WERI-Rb-1 (cell line): ENCODE measurements around the gene PDLIM3.

ENCODE experiments used
- DNase-seq: peaks from one replicate; pipeline ENCODE4 v3.0.0-alpha.2; 2020
- H3K27ac ChIP-seq: fragments of 250-450 bp; sonication (Bioruptor Pico); 2 replicates; pipeline ENCODE4 v1.5.1; 2020; ENCODE audit warnings: mild to moderate bottlenecking, moderate library complexity
- H3K27me3 ChIP-seq: fragments of 250-450 bp; sonication (Bioruptor Pico); 2 replicates; pipeline ENCODE4 v1.5.1; 2021; ENCODE audit warnings: mild to moderate bottlenecking, low read depth, moderate library complexity; ENCODE audit not compliant: insufficient read depth, severe bottlenecking
- H3K36me3 ChIP-seq: fragments of 250-450 bp; sonication (Bioruptor Pico); 2 replicates; pipeline ENCODE4 v1.5.1; 2020; ENCODE audit warnings: mild to moderate bottlenecking, moderate library complexity
- H3K4me3 ChIP-seq: 2 replicates; pipeline ENCODE4 v1.5.1; 2011; ENCODE audit warnings: low read depth, mild to moderate bottlenecking, control low read depth, low read length
- H3K9me3 ChIP-seq: fragments of 250-450 bp; sonication (Bioruptor Pico); 2 replicates; pipeline ENCODE4 v1.5.1; 2021; ENCODE audit warnings: mild to moderate bottlenecking, moderate library complexity; ENCODE audit not compliant: severe bottlenecking
- TF ChIP-seq, protein P1 (sequence below): IDR thresholded peaks from 2 replicates; pipeline ENCODE4 v1.5.1; 2011; ENCODE audit warnings: low read depth, mild to moderate bottlenecking, control low read depth, inconsistent platforms, low read length

Gene PDLIM3

DNA sequence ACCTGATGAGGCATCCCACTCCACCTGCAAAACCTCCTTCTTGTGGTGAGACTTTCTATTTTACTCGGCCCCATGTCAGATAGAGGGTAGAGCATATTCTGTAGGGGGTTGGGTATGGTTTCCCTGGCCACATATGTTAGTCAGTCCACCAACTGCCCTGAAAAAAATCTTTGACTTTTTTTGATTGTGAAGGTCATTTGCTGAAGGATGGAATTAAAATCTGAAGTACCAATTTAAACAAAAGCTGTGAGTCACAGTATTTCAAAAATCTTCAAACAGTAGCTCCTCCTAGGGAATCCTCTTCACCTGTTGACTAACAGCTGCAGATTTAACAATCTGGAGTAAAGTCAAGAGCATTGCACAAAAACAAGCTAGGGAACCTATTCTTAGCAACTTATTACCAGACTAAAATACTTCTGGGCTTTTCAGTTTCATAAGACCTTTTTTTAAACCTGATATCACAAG lies 55.8 kb downstream of the PDLIM3 start:
- no peak overlapping the region for H3K27ac ChIP-seq
- H3K27me3 ChIP-seq: no peaks in the 10 kb centered on the region
- TF ChIP-seq, protein P1, sequence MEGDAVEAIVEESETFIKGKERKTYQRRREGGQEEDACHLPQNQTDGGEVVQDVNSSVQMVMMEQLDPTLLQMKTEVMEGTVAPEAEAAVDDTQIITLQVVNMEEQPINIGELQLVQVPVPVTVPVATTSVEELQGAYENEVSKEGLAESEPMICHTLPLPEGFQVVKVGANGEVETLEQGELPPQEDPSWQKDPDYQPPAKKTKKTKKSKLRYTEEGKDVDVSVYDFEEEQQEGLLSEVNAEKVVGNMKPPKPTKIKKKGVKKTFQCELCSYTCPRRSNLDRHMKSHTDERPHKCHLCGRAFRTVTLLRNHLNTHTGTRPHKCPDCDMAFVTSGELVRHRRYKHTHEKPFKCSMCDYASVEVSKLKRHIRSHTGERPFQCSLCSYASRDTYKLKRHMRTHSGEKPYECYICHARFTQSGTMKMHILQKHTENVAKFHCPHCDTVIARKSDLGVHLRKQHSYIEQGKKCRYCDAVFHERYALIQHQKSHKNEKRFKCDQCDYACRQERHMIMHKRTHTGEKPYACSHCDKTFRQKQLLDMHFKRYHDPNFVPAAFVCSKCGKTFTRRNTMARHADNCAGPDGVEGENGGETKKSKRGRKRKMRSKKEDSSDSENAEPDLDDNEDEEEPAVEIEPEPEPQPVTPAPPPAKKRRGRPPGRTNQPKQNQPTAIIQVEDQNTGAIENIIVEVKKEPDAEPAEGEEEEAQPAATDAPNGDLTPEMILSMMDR: no peak

DNA sequence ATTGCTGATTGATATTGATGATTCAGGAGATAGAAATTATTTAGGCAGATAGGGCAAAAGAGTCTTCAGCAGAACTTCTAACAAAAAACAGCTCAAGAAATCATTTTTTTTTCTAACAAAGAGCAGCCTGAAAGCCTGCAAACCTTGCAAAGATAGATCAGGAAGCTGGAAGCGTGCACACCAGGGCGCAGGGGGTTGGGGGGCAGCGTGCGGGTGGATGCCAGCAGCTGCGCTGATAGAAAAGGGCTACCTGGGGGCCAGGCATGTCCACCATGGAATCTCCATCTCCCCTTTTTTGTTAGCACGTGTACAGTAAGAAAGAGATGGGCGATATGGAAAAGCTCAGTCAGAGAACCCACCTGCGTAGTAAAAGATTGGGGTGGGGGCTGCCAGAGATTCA lies 62.1 kb downstream of the PDLIM3 start:
- no peak for DNase-seq
- Histone ChIP-seq H3K36me3 (no peaks in the 10 kb centered on the region), H3K27me3 (no peaks in the 10 kb centered on the region), H3K4me3 (no peak overlapping the region), H3K27ac (no peak overlapping the region), H3K9me3 (no peaks in the 10 kb centered on the region)
- TF ChIP-seq, protein P1: no peak

More for the DNA sequence above, 55.8 kb downstream of the PDLIM3 start:
- Histone ChIP-seq H3K4me3 (no peak overlapping the region), H3K9me3 (no peaks in the 10 kb centered on the region), H3K36me3 (no peaks in the 10 kb centered on the region)
- no peak for DNase-seq

DNA sequence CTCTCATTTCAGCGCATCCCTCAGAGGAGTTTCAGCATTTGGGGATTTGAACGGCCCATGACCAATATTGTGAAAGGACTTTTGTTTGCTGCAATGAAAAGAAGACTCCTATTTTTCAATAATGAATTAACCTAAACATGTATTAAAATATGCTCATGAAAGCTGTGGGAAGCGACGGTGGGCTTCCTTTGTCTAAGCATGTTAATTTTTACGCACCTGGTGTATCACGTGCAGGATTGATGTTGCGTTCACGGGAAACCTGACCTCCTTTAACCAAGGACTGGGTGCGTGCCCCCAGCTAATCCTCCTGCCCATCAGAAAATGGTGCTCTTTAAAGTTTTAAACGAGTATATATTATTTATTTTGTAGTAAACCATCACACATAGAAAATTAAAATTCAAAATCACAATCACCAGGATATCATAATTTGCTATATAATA lies 63.2 kb downstream of the PDLIM3 start:
- H3K27me3 ChIP-seq: no peaks in the 10 kb centered on the region
- peak overlapping the region; percentile 84 for H3K4me3 ChIP-seq
- no peak for DNase-seq
- no peaks in the 10 kb centered on the region for H3K9me3 ChIP-seq
- H3K36me3 ChIP-seq: no peaks in the 10 kb centered on the region
- TF ChIP-seq, protein P1: no peak
- H3K27ac ChIP-seq: no peak overlapping the region

DNA sequence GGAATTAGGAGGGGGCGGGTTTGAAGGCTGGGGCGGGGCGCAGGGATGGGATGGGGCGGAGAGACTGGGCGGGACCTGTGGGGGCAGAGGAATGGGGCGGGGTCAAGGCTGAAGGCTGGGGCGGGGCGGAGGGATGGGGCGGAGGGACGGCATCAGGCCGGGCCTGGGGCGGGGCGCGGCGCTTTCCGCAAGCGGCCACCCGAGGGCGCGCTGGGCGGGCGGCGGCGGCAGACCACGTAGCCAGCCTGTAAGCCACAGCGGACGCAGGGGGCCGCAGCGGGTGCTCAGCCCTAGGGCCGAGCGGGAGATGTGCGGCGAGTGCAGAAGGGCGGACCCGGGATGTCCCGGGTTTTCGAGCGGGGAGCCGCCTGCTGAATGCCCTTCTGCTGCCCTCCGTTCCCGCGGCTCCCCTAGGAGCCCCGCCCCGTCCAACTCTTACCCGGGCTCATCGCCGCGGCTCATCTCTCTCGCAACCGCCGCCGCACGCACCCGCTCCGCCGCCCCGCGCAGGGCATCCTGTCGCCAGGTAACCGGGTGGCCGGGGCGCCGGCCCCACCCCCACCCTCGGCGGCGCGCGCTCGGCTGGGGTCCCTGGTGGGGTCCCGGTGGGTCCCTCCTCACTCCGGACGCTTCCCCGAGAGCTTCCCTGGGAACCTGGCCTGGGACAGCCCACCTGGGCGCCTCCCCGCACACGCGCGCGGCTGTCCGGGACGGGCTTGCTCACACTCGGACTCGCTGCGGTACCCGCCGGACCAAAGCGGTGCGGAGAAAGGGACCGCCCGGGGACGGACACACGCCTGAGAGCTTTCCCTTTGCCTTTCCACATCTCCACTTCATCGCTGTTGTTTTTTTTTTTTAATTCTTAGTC lies 63.8 kb downstream of the PDLIM3 start, which contains the start of gene CCDC110:
Gene CCDC110, minus strand, starts transcription at position 499 of the 868 bp plus-strand sequence. Its CDS starts 50 bp downstream, at position 449.
- Histone ChIP-seq H3K4me3 (peak within 1 kb of the TSS; percentile 84), H3K36me3 (no peaks in the 10 kb centered on the region), H3K9me3 (no peaks in the 10 kb centered on the region), H3K27ac (0 out of 2 replicates have a peak within 1 kb of the TSS, but pooled peaks have one; percentile 12), H3K27me3 (no peaks in the 10 kb centered on the region)
- TF ChIP-seq, protein P1: peak; percentile 66
- DNase-seq: peak; percentile 93

DNA sequence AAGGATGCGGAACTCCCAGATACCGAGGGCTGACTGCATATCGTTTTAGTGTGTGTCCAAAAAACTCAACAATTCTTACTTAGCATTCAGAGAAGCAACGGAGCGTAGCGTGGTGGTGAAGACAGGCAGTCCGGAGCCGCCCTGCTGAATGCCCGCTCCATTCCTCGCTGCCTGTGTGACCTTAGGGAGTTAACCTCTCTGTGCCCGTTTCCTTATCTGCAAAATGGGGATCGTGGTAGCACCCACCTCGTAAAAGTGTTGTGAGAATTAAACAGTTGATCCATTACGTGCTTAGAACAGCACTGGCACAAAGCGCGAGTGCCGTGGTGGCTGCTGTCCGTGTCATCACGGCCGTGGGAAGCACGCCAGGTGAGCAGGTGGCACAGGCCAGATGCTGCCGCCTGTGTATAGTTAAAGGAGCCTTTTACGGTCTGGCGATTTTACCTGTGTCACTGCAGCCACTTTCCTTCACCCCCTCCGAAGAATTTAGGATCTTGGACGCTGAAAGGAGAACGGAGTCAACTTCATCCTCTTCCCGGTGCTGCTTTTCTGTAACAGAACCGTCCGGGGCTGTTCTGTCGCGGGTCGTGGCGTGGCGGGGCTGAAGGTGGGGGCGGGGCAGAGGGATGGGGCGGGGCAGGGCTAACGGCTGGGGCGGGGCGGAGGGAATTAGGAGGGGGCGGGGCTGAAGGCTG lies 64.7 kb downstream of the PDLIM3 start:
- DNase-seq: peak; percentile 35

More for the DNA sequence above, 64.7 kb downstream of the PDLIM3 start:
- TF ChIP-seq, protein P1: no peak
- Histone ChIP-seq H3K27ac (no peak overlapping the region), H3K36me3 (no peaks in the 10 kb centered on the region), H3K9me3 (no peaks in the 10 kb centered on the region), H3K27me3 (no peaks in the 10 kb centered on the region), H3K4me3 (peak overlapping the region; percentile 79)
